ENCODE results near the gene CSNK1G2. TPM values are rescaled to one million over a fixed set of nuclear protein-coding genes. Genes with fewer than 3 reads are reported as not detected.

CSNK1G2 gene
- total and polyA plus RNA-seq, 11 donors: 18.2 to 42.7 (median 24.6) TPM

DNA sequence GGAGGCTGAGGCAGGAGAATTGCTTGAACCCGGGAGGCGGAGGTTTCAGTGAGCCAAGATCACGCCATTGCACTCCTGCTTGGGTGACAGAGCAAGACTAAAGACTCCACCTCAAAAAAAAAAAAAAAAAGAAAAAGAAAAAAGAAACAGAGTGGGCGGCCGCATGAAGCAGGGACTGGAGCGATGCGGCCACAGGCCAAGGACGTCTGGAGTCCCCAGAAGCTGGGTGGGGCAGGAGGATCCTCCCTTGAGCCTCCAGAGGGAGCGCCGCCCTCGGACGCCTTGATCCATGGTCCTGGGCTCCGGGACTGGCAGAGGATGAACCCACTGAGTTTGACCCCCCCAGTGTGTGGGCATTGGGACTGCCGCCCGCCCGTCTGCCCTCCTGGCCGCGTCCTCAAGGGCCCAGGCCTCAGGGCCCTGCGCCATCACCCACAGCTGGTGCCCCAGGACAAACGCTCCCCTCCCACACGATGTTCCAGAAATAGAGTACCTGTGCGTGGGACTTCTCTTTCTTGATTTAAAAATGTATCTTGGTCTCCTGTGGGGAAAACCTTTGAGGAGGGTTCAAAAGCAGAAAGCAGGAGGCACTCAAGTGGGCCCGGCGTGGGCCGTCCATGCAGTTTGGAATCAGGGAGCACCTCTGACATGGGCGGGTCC, 59.0 kb downstream of the CSNK1G2 start:
- no peak overlapping the region for H3K27ac ChIP-seq
- 88 to 93% (median 92%) methylated on average over 21 to 26 of the region's 26 CpGs for WGBS, 4 donors
- H3K4me3 ChIP-seq: no peak overlapping the region
- no peak for TF ChIP-seq POLR2A (IDR thresholded peaks at IDR 0.05)
- TF ChIP-seq, protein P1, sequence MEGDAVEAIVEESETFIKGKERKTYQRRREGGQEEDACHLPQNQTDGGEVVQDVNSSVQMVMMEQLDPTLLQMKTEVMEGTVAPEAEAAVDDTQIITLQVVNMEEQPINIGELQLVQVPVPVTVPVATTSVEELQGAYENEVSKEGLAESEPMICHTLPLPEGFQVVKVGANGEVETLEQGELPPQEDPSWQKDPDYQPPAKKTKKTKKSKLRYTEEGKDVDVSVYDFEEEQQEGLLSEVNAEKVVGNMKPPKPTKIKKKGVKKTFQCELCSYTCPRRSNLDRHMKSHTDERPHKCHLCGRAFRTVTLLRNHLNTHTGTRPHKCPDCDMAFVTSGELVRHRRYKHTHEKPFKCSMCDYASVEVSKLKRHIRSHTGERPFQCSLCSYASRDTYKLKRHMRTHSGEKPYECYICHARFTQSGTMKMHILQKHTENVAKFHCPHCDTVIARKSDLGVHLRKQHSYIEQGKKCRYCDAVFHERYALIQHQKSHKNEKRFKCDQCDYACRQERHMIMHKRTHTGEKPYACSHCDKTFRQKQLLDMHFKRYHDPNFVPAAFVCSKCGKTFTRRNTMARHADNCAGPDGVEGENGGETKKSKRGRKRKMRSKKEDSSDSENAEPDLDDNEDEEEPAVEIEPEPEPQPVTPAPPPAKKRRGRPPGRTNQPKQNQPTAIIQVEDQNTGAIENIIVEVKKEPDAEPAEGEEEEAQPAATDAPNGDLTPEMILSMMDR (IDR thresholded peaks at IDR 0.05): no peak
- no peaks in the 10 kb centered on the region for H3K27me3 ChIP-seq
- DNase-seq (no peak), ATAC-seq (no peak)
- intact Hi-C loops (cut with DNase I): no loop called here
- H3K4me1 ChIP-seq: no peaks in the 10 kb centered on the region
- H3K9me3 ChIP-seq: peaks cover 0 to 5% (median 0%) of the 10 kb centered on the region in 12 donors
- H3K36me3 ChIP-seq: peaks cover 0 to 60% (median 33%) of the 10 kb centered on the region in 9 donors

DNA sequence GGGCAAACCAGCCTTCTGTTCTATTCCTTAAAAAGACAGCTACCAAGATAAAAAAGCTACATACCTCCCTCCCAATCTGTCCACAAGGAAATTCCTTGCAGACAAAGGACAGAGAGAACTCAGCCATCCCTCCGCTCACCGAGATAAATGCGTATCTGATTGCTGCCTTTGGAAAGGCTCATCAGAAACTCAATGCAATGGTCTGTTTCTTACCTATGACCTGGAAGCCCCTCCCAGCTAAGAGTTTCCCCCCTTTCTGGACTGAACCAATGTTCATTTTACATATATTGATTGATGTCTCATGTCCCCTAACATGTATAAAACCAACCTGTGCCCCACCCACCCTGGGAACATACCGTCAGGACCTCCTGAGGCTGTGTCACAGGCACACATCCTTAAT, 62.9 kb downstream of the CSNK1G2 start:
- H3K4me3 ChIP-seq: no peak overlapping the region
- H3K27ac ChIP-seq: no peak overlapping the region
- intact Hi-C loops (cut with DNase I): no loop called here
- ATAC-seq (no peak), DNase-seq (no peak)
- H3K9me3 ChIP-seq: no peaks in the 10 kb centered on the region
- TF ChIP-seq, protein P1 (IDR thresholded peaks at IDR 0.05): no peak
- no peak for TF ChIP-seq POLR2A (IDR thresholded peaks at IDR 0.05)
- WGBS, 4 donors: 66 to 91% (median 88%) methylated on average over 4 of the region's 4 CpGs
- H3K27me3 ChIP-seq: no peaks in the 10 kb centered on the region
- peaks cover 0 to 36% (median 18%) of the 10 kb centered on the region in 9 donors for H3K36me3 ChIP-seq
- no peaks in the 10 kb centered on the region for H3K4me1 ChIP-seq

DNA sequence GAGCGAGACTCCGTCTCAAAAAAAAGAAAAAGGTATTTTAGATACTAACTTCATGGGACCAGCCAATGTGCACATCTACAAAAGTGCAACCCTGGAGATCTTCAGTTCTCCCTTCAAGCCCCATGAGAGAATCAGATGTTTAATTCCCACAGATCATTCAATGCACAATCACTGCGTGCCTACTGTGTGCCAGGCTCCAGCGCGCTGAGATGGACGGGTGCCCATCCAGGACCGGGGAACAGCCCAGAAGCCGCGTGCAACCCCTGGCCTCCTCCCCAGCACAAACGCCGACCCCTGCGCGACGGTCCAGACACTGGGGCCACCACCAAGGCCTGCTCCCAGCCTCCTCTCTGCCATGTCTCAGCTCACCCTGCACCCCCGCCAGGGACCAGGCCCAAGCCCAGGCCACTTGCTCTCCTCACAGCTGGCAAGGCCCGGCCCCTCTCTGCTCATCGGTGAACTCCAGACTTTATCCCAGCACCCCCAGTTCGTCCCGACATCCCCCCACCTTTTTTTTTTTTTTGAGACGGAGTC, 69.2 kb downstream of the CSNK1G2 start:
- TF ChIP-seq, protein P1 (IDR thresholded peaks at IDR 0.05): no peak
- no peak for TF ChIP-seq POLR2A (IDR thresholded peaks at IDR 0.05)
- Histone ChIP-seq H3K9me3 (no peaks in the 10 kb centered on the region), H3K4me3 (no peak overlapping the region), H3K27me3 (no peaks in the 10 kb centered on the region), H3K36me3 (peaks cover 0 to 3% (median 0%) of the 10 kb centered on the region in 9 donors), H3K27ac (no peak overlapping the region), H3K4me1 (peaks cover 0 to 23% (median 0%) of the 10 kb centered on the region in 12 donors)
- no peak for DNase-seq
- no peak for ATAC-seq
- 95 to 97% (median 96%) methylated on average over 15 to 20 of the region's 20 CpGs for WGBS, 4 donors
- intact Hi-C loops (cut with DNase I): no loop called here

DNA sequence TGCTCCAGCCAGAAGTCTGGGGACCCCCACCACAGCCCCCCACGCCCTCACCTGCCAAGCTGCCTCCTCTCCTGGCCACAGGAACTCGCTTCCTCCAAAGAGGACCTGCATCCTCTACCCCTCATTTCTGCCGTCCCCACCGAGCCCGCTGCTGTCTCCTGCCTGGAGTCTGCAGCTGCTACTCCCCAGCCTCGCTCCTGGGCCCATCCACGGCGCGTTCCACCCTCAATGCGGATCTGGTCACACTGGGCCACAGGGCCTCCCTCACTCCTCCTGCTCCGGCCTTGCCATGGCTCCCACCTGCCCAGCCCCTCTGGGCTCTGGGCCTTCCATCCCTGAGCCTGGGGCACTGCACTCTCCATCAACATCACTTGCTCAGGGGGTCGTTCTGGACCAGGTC, 70.2 kb downstream of the CSNK1G2 start:
- WGBS, 4 donors: 94 to 97% (median 95%) methylated on average over 12 of the region's 12 CpGs
- no peak for TF ChIP-seq POLR2A (IDR thresholded peaks at IDR 0.05)
- TF ChIP-seq, protein P1 (IDR thresholded peaks at IDR 0.05): no peak
- DNase-seq: no peak
- Histone ChIP-seq H3K4me3 (no peak overlapping the region), H3K4me1 (peaks cover 0 to 25% (median 2%) of the 10 kb centered on the region in 12 donors), H3K9me3 (no peaks in the 10 kb centered on the region), H3K36me3 (peaks cover 0 to 3% (median 0%) of the 10 kb centered on the region in 9 donors), H3K27me3 (no peaks in the 10 kb centered on the region), H3K27ac (no peak overlapping the region)
- ATAC-seq: no peak
- intact Hi-C loops (cut with DNase I): no loop called here
